CD14-positive monocyte (primary cell): ENCODE results near the gene SLIT3. TPM values are rescaled to one million over a fixed set of nuclear protein-coding genes. Genes with fewer than 3 reads are reported as not detected.

Experiments used
- DNase-seq, 3 donors: peaks; one replicate each; pipeline ENCODE4 v3.0.0-alpha.2; 2011 to 2022
- H2AFZ ChIP-seq: 2 replicates; pipeline ENCODE4 v1.6.0; 2012; ENCODE audit warnings: mild to moderate bottlenecking, low read depth, low read length, inconsistent platforms; ENCODE audit not compliant: insufficient read depth, poor library complexity, severe bottlenecking
- H3K27ac ChIP-seq, 2 donors: 1 replicate in 1 of 2; 2 replicates in 1 of 2; pipeline ENCODE4 v1.5.1; 2012 to 2013; ENCODE audit warnings: low read length in 2 of 2, control low read depth in 1 of 2, inconsistent platforms in 1 of 2, low read depth in 1 of 2, mild to moderate bottlenecking in 1 of 2
- H3K27me3 ChIP-seq, 2 donors: one replicate each; pipeline versions ENCODE4 v1.6.0 to v1.6.1; 2011 to 2013; ENCODE audit warnings: low read length in 2 of 2; ENCODE audit not compliant: control insufficient read depth in 2 of 2, insufficient read depth in 2 of 2
- H3K36me3 ChIP-seq, 2 donors: replicated peaks in 1 of 2; 1 replicate in 1 of 2; 2 replicates in 1 of 2; pipeline versions ENCODE4 v1.5.1 to v1.6.1; 2012 to 2013; ENCODE audit warnings: low read length in 2 of 2, control low read depth in 1 of 2, inconsistent platforms in 1 of 2, mild to moderate bottlenecking in 1 of 2; ENCODE audit not compliant: insufficient read depth in 2 of 2, control insufficient read depth in 1 of 2
- H3K4me1 ChIP-seq, 2 donors: 1 replicate in 1 of 2; 2 replicates in 1 of 2; pipeline versions ENCODE4 v1.5.1 to v1.6.1; 2012 to 2013; ENCODE audit warnings: low read length in 2 of 2, control low read depth in 1 of 2, inconsistent platforms in 1 of 2, mild to moderate bottlenecking in 1 of 2, moderate library complexity in 1 of 2; ENCODE audit not compliant: insufficient read depth in 2 of 2, control insufficient read depth in 1 of 2
- H3K4me2 ChIP-seq: replicated peaks from 2 replicates; pipeline ENCODE3; 2012; ENCODE audit warnings: low read length, moderate library complexity, mild to moderate bottlenecking; ENCODE audit not compliant: poor library complexity, severe bottlenecking; ENCODE audit errors: extremely low read depth
- H3K4me3 ChIP-seq, 3 experiments: fragments of 200-600 bp in 1 of 3; sonication (generic) in 1 of 3; replicated peaks in 1 of 3; 1 replicate in 2 of 3; 2 replicates in 1 of 3; pipeline ENCODE4 v1.5.1; 2011 to 2013; ENCODE audit warnings: low read length in 3 of 3, mild to moderate bottlenecking in 3 of 3, control low read depth in 2 of 3, low read depth in 2 of 3, inconsistent platforms in 1 of 3, moderate library complexity in 1 of 3
- H3K79me2 ChIP-seq: 2 replicates; pipeline ENCODE4 v1.6.0; 2012; ENCODE audit warnings: mild to moderate bottlenecking, control low read depth, inconsistent platforms, low read length, moderate library complexity; ENCODE audit not compliant: insufficient read depth
- H3K9ac ChIP-seq: 2 replicates; pipeline ENCODE4 v1.6.0; 2017; ENCODE audit warnings: low read length, mild to moderate bottlenecking; ENCODE audit not compliant: insufficient read depth, poor library complexity, severe bottlenecking
- H3K9me3 ChIP-seq, 2 donors: replicated peaks in 1 of 2; 1 replicate in 1 of 2; 2 replicates in 1 of 2; pipeline versions ENCODE4 v1.5.1 to v1.6.1; 2012 to 2013; ENCODE audit warnings: low read length in 2 of 2, control low read depth in 1 of 2; ENCODE audit not compliant: control insufficient read depth in 1 of 2, insufficient read depth in 1 of 2
- H4K20me1 ChIP-seq: 2 replicates; pipeline ENCODE4 v1.6.0; 2012; ENCODE audit warnings: mild to moderate bottlenecking, low read length, control low read depth, moderate library complexity; ENCODE audit not compliant: insufficient read depth
- H3K27ac Mint-ChIP-seq, 7 donors: one replicate each; pipeline ENCODE4 v1.8.0; 2020; ENCODE audit warnings: mild to moderate bottlenecking in 7 of 7, mixed read lengths in 7 of 7, moderate library complexity in 6 of 7, inconsistent platforms in 2 of 7
- H3K27me3 Mint-ChIP-seq, 3 donors: one replicate each; pipeline ENCODE4 v1.8.0; 2021 to 2022; ENCODE audit warnings: low read depth in 3 of 3, mild to moderate bottlenecking in 3 of 3, mixed read lengths in 3 of 3, moderate library complexity in 3 of 3, inconsistent platforms in 1 of 3
- H3K36me3 Mint-ChIP-seq, 2 donors: one replicate each; pipeline ENCODE4 v1.8.0; 2020; ENCODE audit warnings: mixed read lengths in 2 of 2, inconsistent platforms in 1 of 2, mild to moderate bottlenecking in 1 of 2
- H3K4me1 Mint-ChIP-seq: one replicate; pipeline ENCODE4 v1.8.0; 2020; ENCODE audit warnings: mild to moderate bottlenecking, mixed read lengths
- H3K4me3 Mint-ChIP-seq, 2 donors: one replicate each; pipeline ENCODE4 v1.8.0; 2020; ENCODE audit warnings: mild to moderate bottlenecking in 2 of 2, mixed read lengths in 2 of 2, moderate library complexity in 1 of 2
- H3K9me3 Mint-ChIP-seq, 7 donors: one replicate each; pipeline ENCODE4 v1.8.0; 2020 to 2022; ENCODE audit warnings: mixed read lengths in 7 of 7, mild to moderate bottlenecking in 6 of 7, moderate library complexity in 6 of 7, inconsistent platforms in 2 of 7
- whole genome bisulfite sequencing: methylation state at CpG from one replicate; pipeline ENCODE4 v1.1.5; 2013; ENCODE audit warnings: missing lambda C conversion rate; ENCODE audit not compliant: insufficient coverage; 5-methylcytosine and 5-hydroxymethylcytosine counted together
- intact Hi-C, 2 donors: fragments of 100-400 bp; cut with micrococcal nuclease; formaldehyde crosslinking; loops; one replicate each; pipeline versions ENCODE4 v1.15.0 to v1.15.1; 2023
- polyA plus RNA-seq, 3 donors: library from polyadenylated mRNA; depleted of rRNA in 1 of 3; unstranded in 2 of 3; stranded (reverse) in 1 of 3; fragments of 300-500 nt in 2 of 3; fragments of >200 nt in 1 of 3; fragmentation: Illumina TruSeq in 2 of 3; gene quantifications; 1 replicate in 2 of 3; 2 replicates in 1 of 3; pipeline ENCODE4 v1.2.3, GENCODE V29; 2012 to 2021
- TF ChIP-seq, protein P1 (sequence below): fragments of 200-600 bp; IDR thresholded peaks from one replicate; pipeline ENCODE4 v1.8.0; 2022; ENCODE audit warnings: antibody characterized with exemption, mild to moderate bottlenecking

Gene SLIT3
- polyA plus RNA-seq, 3 donors = not detected

GRCh38 chr5:169020102-169020501, 280.8 kb downstream of the SLIT3 start:
- no peak overlapping the region for H2AFZ ChIP-seq
- H3K4me3 Mint-ChIP-seq = no peak overlapping the region

GRCh38 chr5:169018925-169019324, 282.0 kb downstream of the SLIT3 start:
- Mint-ChIP-seq H3K27me3 (peaks cover 0 to 5% (median 2%) of the 10 kb centered on the region in 3 donors), H3K36me3 (no peaks in the 10 kb centered on the region), H3K4me3 (no peak overlapping the region), H3K9me3 (peaks cover 0 to 2% (median 0%) of the 10 kb centered on the region in 7 donors), H3K27ac (no peak overlapping the region), H3K4me1 (no peaks in the 10 kb centered on the region)
- H4K20me1 ChIP-seq = no peaks in the 10 kb centered on the region
- H3K36me3 ChIP-seq = no peaks in the 10 kb centered on the region
- no peak for DNase-seq
- no peak overlapping the region for H3K4me3 ChIP-seq
- intact Hi-C loops = no loop called here
- TF ChIP-seq, protein P1, sequence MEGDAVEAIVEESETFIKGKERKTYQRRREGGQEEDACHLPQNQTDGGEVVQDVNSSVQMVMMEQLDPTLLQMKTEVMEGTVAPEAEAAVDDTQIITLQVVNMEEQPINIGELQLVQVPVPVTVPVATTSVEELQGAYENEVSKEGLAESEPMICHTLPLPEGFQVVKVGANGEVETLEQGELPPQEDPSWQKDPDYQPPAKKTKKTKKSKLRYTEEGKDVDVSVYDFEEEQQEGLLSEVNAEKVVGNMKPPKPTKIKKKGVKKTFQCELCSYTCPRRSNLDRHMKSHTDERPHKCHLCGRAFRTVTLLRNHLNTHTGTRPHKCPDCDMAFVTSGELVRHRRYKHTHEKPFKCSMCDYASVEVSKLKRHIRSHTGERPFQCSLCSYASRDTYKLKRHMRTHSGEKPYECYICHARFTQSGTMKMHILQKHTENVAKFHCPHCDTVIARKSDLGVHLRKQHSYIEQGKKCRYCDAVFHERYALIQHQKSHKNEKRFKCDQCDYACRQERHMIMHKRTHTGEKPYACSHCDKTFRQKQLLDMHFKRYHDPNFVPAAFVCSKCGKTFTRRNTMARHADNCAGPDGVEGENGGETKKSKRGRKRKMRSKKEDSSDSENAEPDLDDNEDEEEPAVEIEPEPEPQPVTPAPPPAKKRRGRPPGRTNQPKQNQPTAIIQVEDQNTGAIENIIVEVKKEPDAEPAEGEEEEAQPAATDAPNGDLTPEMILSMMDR = no peak
- H3K27me3 ChIP-seq = no peaks in the 10 kb centered on the region
- H2AFZ ChIP-seq = no peak overlapping the region
- H3K4me2 ChIP-seq = no peak overlapping the region
- H3K79me2 ChIP-seq = no peaks in the 10 kb centered on the region
- H3K4me1 ChIP-seq = no peaks in the 10 kb centered on the region
- WGBS = 82% methylated on average over 3 of the region's 6 CpGs
- H3K27ac ChIP-seq = no peak overlapping the region
- H3K9ac ChIP-seq = no peak overlapping the region
- no peaks in the 10 kb centered on the region for H3K9me3 ChIP-seq

More at GRCh38 chr5:169020102-169020501, 280.8 kb downstream of the SLIT3 start:
- no peaks in the 10 kb centered on the region for H3K9me3 ChIP-seq
- H3K36me3 ChIP-seq = no peaks in the 10 kb centered on the region
- no peaks in the 10 kb centered on the region for H3K79me2 ChIP-seq
- DNase-seq = no peak
- TF ChIP-seq, protein P1 = no peak
- H3K27ac ChIP-seq = no peak overlapping the region
- peaks cover 0 to 7% (median 0%) of the 10 kb centered on the region in 7 donors for H3K9me3 Mint-ChIP-seq
- WGBS = no CpG with 5 or more reads among the region's 2 CpGs
- H3K4me2 ChIP-seq = no peak overlapping the region
- H3K27ac Mint-ChIP-seq = no peak overlapping the region
- peaks cover 0 to 7% (median 2%) of the 10 kb centered on the region in 3 donors for H3K27me3 Mint-ChIP-seq
- H3K4me1 ChIP-seq = no peaks in the 10 kb centered on the region
- no peaks in the 10 kb centered on the region for H4K20me1 ChIP-seq
- no peaks in the 10 kb centered on the region for H3K36me3 Mint-ChIP-seq
- intact Hi-C loops = no loop called here
- no peak overlapping the region for H3K9ac ChIP-seq
- H3K27me3 ChIP-seq = no peaks in the 10 kb centered on the region
- no peaks in the 10 kb centered on the region for H3K4me1 Mint-ChIP-seq
- no peak overlapping the region for H3K4me3 ChIP-seq
